ENCODE measurements around the gene BCL3.

Gene BCL3

GRCh38 chr19:44741841-44742329 lies 6.6 kb upstream of the BCL3 start:
- Histone ChIP-seq H3K27ac (peak overlapping the region; percentile 83), H3K9me3 (ENCODE audit: severe bottlenecking) (no peaks in the 10 kb centered on the region), H3K36me3 (no peaks in the 10 kb centered on the region), H3K27me3 (ENCODE audit: insufficient read depth, low read depth, severe bottlenecking) (no peaks in the 10 kb centered on the region), H3K4me3 (ENCODE audit: low read depth, low read length) (no peak overlapping the region; the same call in 1 of the 2 replicates)
- peak; percentile 95 for DNase-seq
- no peak for TF ChIP-seq CTCF (IDR thresholded peaks at IDR 0.05; ENCODE audit: low read depth, low read length)

DNA sequence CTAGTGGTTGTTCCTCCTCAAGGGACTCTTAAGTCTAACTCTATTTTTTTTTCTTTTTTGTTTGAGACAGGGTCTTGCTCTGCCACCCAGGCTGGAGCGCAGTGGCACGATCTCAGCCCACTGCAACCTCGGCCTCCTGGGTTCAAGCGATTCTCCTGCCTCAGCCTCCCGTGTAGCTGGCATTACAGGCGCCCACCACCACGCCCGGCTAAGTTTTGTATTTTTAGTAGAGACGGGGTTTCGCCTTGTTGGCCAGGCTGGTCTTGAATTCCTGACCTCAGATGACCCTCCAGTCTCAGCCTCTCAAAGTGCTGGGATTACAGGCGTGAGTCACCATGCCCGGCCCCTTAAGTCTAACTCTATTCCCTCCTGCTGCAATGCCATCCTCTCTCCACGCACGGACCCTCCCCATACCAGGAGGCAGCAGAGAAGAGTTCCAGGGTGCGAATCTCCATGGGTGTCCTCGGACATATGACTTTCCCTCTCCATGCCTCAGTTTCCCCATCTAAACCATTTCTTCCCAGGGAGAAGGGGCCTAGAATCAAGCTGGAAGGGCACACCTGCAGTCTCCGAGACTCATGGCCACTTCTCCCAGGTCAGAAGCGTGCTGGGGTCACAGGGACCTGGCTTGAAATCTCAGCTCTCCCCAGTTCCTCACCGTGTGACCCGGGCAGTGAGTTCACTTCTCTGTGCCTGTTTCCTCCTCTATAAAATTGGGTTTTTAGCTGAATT lies 6.0 kb upstream of the BCL3 start:
- Histone ChIP-seq H3K4me3 (ENCODE audit: low read depth, low read length) (no peak overlapping the region; the same call in 1 of the 2 replicates), H3K27me3 (ENCODE audit: insufficient read depth, low read depth, severe bottlenecking) (no peaks in the 10 kb centered on the region), H3K36me3 (no peaks in the 10 kb centered on the region), H3K9me3 (ENCODE audit: severe bottlenecking) (no peaks in the 10 kb centered on the region), H3K27ac (peak overlapping the region; percentile 83)
- no peak for TF ChIP-seq CTCF (IDR thresholded peaks at IDR 0.05; ENCODE audit: low read depth, low read length)
- DNase-seq = peak; percentile 38

GRCh38 chr19:44744871-44745332 lies 3.6 kb upstream of the BCL3 start:
- Histone ChIP-seq H3K4me3 (ENCODE audit: low read depth, low read length) (no peak overlapping the region), H3K27ac (no peak overlapping the region), H3K9me3 (ENCODE audit: severe bottlenecking) (no peaks in the 10 kb centered on the region), H3K36me3 (no peaks in the 10 kb centered on the region), H3K27me3 (ENCODE audit: insufficient read depth, low read depth, severe bottlenecking) (no peaks in the 10 kb centered on the region)
- TF ChIP-seq CTCF (IDR thresholded peaks at IDR 0.05; ENCODE audit: low read depth, low read length) = no peak
- no peak for DNase-seq

GRCh38 chr19:44745341-44745831 lies 3.1 kb upstream of the BCL3 start:
- H3K9me3 ChIP-seq (ENCODE audit: severe bottlenecking) = no peaks in the 10 kb centered on the region
- H3K4me3 ChIP-seq (ENCODE audit: low read depth, low read length) = no peak overlapping the region
- H3K36me3 ChIP-seq = no peaks in the 10 kb centered on the region
- no peak for DNase-seq
- TF ChIP-seq CTCF (IDR thresholded peaks at IDR 0.05; ENCODE audit: low read depth, low read length) = no peak
- no peak overlapping the region for H3K27ac ChIP-seq
- no peaks in the 10 kb centered on the region for H3K27me3 ChIP-seq (ENCODE audit: insufficient read depth, low read depth, severe bottlenecking)

DNA sequence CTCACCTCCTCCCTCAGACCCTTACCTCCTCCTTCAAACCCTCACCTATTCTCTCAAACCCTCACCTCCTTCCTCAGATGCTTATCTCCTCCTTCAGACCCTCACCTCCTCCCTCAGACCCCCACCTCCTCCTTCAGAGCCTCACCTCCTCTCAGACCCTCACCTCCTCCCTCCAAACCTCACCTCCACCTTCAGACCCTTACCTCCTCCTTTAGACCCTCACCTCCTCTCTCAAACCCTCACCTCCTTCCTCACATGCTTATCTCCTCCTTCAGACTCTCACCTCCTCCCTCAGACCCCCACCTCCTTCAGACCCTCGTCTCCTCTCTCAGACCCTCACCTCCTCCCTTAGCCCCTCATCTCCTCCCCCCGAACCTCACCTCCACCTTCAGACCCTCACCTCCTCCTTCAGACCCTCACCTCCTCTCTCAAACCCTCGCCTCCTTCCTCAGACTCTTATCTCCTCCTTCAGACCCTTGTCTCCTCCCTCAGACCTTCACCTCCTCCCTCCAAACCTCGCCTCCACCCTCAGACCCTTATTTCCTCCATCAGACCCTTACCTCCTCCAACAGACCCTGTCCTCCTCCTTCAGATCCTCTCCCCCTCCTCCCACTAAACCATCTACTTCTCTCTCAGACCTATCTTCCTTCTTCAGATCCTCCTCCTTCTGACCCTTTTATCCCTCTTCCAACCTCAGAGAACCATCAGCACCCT lies 2.5 kb upstream of the BCL3 start:
- Histone ChIP-seq H3K36me3 (no peaks in the 10 kb centered on the region), H3K27me3 (ENCODE audit: insufficient read depth, low read depth, severe bottlenecking) (no peaks in the 10 kb centered on the region), H3K27ac (no peak overlapping the region), H3K9me3 (ENCODE audit: severe bottlenecking) (no peaks in the 10 kb centered on the region), H3K4me3 (ENCODE audit: low read depth, low read length) (no peak overlapping the region)
- TF ChIP-seq CTCF (IDR thresholded peaks at IDR 0.05; ENCODE audit: low read depth, low read length) = no peak
- no peak for DNase-seq
